Measurements from ENCODE around the gene GHITM. TPM values are rescaled to one million over a fixed set of nuclear protein-coding genes. Genes with fewer than 3 reads are reported as not detected.

The GHITM gene
- total RNA-seq, 2 donors from 2014 or later: 169 to 227 TPM

- DNase-seq (ENCODE audit: low spot score in 2 of 2) (peak in 1 of 2 donors; percentile 31), ATAC-seq (no peak)
- Mint-ChIP-seq H3K36me3 (no peaks in the 10 kb centered on the region), H3K27ac (no peak overlapping the region), H3K9me3 (no peaks in the 10 kb centered on the region)
Measured at GRCh38 chr10:84184517-84184916, 45.2 kb downstream of the GHITM start.

GRCh38 chr10:84185526-84186175 lies 46.3 kb downstream of the GHITM start:
- DNase-seq (ENCODE audit: low spot score in 2 of 2) (no peak), ATAC-seq (no peak)
- no peaks in the 10 kb centered on the region for H3K9me3 Mint-ChIP-seq
- no peaks in the 10 kb centered on the region for H3K36me3 Mint-ChIP-seq
- H3K27ac Mint-ChIP-seq: no peak overlapping the region

GRCh38 chr10:84188815-84189214 lies 49.5 kb downstream of the GHITM start:
- Mint-ChIP-seq H3K27ac (no peak overlapping the region), H3K36me3 (no peaks in the 10 kb centered on the region), H3K9me3 (no peaks in the 10 kb centered on the region)
- DNase-seq (ENCODE audit: low spot score in 2 of 2): no peak
- no peak for ATAC-seq

GRCh38 chr10:84190621-84191020 lies 51.3 kb downstream of the GHITM start:
- no peak for ATAC-seq
- Mint-ChIP-seq H3K36me3 (no peaks in the 10 kb centered on the region), H3K27ac (no peak overlapping the region), H3K9me3 (no peaks in the 10 kb centered on the region)
- DNase-seq (ENCODE audit: low spot score in 2 of 2): no peak

GRCh38 chr10:84191106-84191505 lies 51.8 kb downstream of the GHITM start:
- H3K27ac Mint-ChIP-seq: no peak overlapping the region
- no peaks in the 10 kb centered on the region for H3K36me3 Mint-ChIP-seq
- no peak for DNase-seq (ENCODE audit: low spot score in 2 of 2)
- ATAC-seq: no peak
- no peaks in the 10 kb centered on the region for H3K9me3 Mint-ChIP-seq

- H3K27ac Mint-ChIP-seq: no peak overlapping the region
- H3K36me3 Mint-ChIP-seq: no peaks in the 10 kb centered on the region
- DNase-seq (ENCODE audit: low spot score in 2 of 2) (no peak), ATAC-seq (no peak)
- H3K9me3 Mint-ChIP-seq: no peaks in the 10 kb centered on the region
Measured at GRCh38 chr10:84193327-84193726, 54.0 kb downstream of the GHITM start.

GRCh38 chr10:84193846-84194423 lies 54.6 kb downstream of the GHITM start:
- no peaks in the 10 kb centered on the region for H3K36me3 Mint-ChIP-seq
- DNase-seq (ENCODE audit: low spot score in 2 of 2) (no peak), ATAC-seq (no peak)
- H3K9me3 Mint-ChIP-seq: no peaks in the 10 kb centered on the region
- no peak overlapping the region for H3K27ac Mint-ChIP-seq

- DNase-seq (ENCODE audit: low spot score in 2 of 2): peak in 1 of 2 donors; percentile 54
- H3K9me3 Mint-ChIP-seq: no peaks in the 10 kb centered on the region
- no peak within 1 kb of the TSS for H3K27ac Mint-ChIP-seq
- ATAC-seq: peak; percentile 69 to 88
- H3K36me3 Mint-ChIP-seq: no peaks in the 10 kb centered on the region
Measured at GRCh38 chr10:84194424-84195043, 55.2 kb downstream of the GHITM start, which contains the start of gene CDHR1. CDHR1 (plus strand) TSS chr10:84194537; CDS start chr10:84194761, 224 bp downstream.

- ATAC-seq (peak in 1 of 2 donors; percentile 3), DNase-seq (ENCODE audit: low spot score in 2 of 2) (no peak)
- Mint-ChIP-seq H3K27ac (no peak overlapping the region), H3K9me3 (no peaks in the 10 kb centered on the region), H3K36me3 (no peaks in the 10 kb centered on the region)
Measured at GRCh38 chr10:84195044-84195830, 55.9 kb downstream of the GHITM start.

- Mint-ChIP-seq H3K9me3 (no peaks in the 10 kb centered on the region), H3K27ac (no peak overlapping the region), H3K36me3 (no peaks in the 10 kb centered on the region)
- no peak for DNase-seq (ENCODE audit: low spot score in 2 of 2)
- ATAC-seq: no peak
Measured at GRCh38 chr10:84196083-84196482, 56.8 kb downstream of the GHITM start.

GRCh38 chr10:84196941-84197340 lies 57.6 kb downstream of the GHITM start:
- DNase-seq (ENCODE audit: low spot score in 2 of 2) (no peak), ATAC-seq (no peak)
- no peaks in the 10 kb centered on the region for H3K9me3 Mint-ChIP-seq
- H3K27ac Mint-ChIP-seq: no peak overlapping the region
- no peaks in the 10 kb centered on the region for H3K36me3 Mint-ChIP-seq

GRCh38 chr10:84197643-84198042 lies 58.3 kb downstream of the GHITM start:
- no peaks in the 10 kb centered on the region for H3K9me3 Mint-ChIP-seq
- DNase-seq (ENCODE audit: low spot score in 2 of 2) (no peak), ATAC-seq (no peak)
- H3K36me3 Mint-ChIP-seq: no peaks in the 10 kb centered on the region
- H3K27ac Mint-ChIP-seq: no peak overlapping the region

GRCh38 chr10:84198206-84198915 lies 59.1 kb downstream of the GHITM start:
- H3K27ac Mint-ChIP-seq: no peak overlapping the region
- ATAC-seq (no peak), DNase-seq (ENCODE audit: low spot score in 2 of 2) (no peak)
- no peaks in the 10 kb centered on the region for H3K36me3 Mint-ChIP-seq
- no peaks in the 10 kb centered on the region for H3K9me3 Mint-ChIP-seq

- ATAC-seq (no peak), DNase-seq (ENCODE audit: low spot score in 2 of 2) (no peak)
- Mint-ChIP-seq H3K9me3 (no peaks in the 10 kb centered on the region), H3K36me3 (no peaks in the 10 kb centered on the region), H3K27ac (peak overlapping the region in 1 of 2 donors; percentile 1)
Measured at GRCh38 chr10:84200537-84201243, 61.4 kb downstream of the GHITM start.

- no peak for ATAC-seq
- H3K9me3 Mint-ChIP-seq: no peaks in the 10 kb centered on the region
- H3K36me3 Mint-ChIP-seq: no peaks in the 10 kb centered on the region
- no peak overlapping the region for H3K27ac Mint-ChIP-seq
- DNase-seq (ENCODE audit: low spot score in 2 of 2): no peak
Measured at GRCh38 chr10:84201244-84201606, 61.9 kb downstream of the GHITM start.

GRCh38 chr10:84201682-84202081 lies 62.4 kb downstream of the GHITM start:
- DNase-seq (ENCODE audit: low spot score in 2 of 2): no peak
- Mint-ChIP-seq H3K36me3 (no peaks in the 10 kb centered on the region), H3K27ac (no peak overlapping the region), H3K9me3 (no peaks in the 10 kb centered on the region)
- ATAC-seq: no peak
